HG02759 (cell line): ENCODE data around the gene CCL1.
"Not testable (repeated sequence)": the region's sequence is repeated elsewhere in the genome, so short reads cannot be mapped to it uniquely, and the experiment has no call there.

ENCODE experiments used
- ATAC-seq: cut with Tn5 transposase; IDR thresholded peaks from one replicate; pipeline ENCODE4 v1.9.1; 2021; ENCODE audit warnings: mild to moderate bottlenecking, moderate library complexity; ENCODE audit not compliant: unreplicated experiment

Gene CCL1

DNA sequence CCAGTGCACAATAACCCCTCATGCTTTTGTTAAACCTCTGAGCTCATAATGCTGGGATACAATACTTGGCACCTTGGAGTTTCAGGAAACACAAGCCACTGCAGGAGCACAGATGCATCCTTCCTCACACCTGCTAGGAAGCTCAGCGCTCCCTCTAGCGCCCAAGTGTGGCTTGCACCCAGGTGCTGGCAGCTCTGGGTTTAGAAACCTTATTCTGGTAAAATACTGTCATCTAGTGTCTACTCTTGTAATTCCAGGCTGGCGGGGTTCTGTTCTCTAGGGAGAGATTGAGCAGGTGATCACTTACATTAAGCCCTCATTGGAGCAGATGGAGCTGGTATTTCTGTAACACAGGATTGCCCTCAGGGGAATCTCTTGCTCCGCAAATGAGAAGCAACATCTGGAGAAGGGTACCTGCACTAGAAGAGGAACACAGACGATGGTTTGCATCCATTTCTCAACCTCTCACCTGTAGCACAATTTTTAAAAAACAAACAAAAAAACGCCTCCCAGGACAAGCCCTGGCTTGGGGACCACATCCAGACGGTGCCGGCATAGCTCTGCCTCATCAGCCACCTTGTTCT is 1.5 kb downstream of the CCL1 start:
- peak; percentile 71 for ATAC-seq

DNA sequence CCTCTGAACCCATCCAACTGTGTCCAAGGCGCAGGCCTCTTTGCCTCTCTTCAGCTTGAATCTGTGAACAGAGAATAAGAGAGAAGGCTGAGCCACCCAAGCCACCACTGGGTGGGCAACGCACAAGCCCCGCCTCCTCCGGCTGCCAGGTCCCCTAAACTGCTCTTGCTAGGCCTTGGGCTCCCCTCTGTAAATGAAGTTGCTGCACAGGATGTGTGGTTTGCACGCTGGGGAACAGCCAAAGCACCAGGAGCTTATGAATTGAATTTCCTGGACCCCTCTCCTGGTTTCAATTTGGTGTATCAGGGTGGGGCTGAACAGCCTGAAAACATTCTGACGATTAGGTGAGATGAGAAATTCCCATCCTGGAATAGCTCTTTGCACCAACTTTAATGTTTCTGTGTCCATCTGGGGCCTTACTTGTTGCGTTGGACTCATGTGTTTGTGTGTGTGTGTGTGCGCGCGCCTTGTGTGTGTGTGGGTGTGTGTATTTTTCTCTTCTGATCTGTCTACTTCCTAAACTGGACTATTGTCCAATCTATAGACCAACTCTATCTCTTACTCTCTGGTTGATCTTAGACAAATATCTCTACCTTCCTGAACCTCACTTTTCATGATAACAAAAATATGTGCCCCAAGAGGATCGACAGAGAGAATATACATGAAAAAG is 2.3 kb downstream of the CCL1 start:
- no peak for ATAC-seq

DNA sequence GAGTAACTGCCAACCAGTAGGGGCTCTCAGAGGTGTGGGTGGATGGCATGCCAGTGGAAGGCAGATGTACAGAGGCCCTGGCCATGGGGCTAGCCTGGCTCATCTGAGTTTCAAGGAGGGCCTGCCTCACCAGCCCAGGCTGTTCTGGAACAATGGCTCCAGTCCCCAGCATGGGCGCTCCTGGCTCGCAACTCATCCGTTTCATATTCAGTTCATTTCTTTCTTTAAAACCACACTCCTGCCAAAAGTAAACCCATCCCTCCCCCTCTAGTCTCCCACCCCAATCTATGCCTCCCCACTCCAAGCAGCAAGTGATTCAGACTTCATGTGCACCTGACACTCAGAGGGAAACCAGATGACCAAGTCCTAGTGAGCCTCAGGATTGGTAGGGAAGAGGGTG is 4.4 kb downstream of the CCL1 start:
- ATAC-seq: no peak

DNA sequence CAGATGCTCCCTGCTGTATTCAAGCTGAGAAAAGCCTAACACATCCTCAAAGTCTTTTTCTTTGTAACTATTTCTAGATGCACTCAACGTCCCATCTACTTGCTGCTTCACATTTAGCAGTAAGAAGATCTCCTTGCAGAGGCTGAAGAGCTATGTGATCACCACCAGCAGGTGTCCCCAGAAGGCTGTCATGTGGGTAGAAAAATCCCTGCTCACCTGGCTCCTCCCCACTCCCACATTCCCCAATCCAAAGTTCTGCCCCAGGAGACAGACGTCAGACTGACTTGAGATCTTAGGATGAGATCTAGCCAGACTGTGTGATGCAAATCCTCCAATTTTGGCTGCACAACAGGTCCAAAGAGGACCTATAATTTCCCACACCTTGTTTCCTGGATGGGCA is 5.6 kb downstream of the CCL1 start:
- ATAC-seq: no peak

DNA sequence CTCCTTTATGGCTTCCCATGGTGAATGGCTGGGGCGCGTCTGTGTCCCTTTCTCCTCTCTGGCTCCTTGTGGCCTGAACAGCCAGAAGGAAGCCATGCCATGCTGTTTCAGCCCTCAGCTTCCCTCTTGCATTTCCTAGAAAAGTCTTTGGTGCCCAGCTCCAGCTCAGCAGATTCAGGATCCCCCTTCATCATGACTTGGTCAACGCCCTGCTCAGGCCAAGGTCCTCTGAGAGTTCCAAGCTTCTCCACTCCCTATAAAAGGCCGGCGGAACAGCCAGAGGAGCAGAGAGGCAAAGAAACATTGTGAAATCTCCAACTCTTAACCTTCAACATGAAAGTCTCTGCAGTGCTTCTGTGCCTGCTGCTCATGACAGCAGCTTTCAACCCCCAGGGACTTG is 6.8 kb downstream of the CCL1 start, which contains the start of gene CCL13:
TSS of gene CCL13 (plus strand) at position 287 of the 400 bp plus-strand sequence. CDS start at position 334, 47 bp downstream.
- ATAC-seq: no peak

DNA sequence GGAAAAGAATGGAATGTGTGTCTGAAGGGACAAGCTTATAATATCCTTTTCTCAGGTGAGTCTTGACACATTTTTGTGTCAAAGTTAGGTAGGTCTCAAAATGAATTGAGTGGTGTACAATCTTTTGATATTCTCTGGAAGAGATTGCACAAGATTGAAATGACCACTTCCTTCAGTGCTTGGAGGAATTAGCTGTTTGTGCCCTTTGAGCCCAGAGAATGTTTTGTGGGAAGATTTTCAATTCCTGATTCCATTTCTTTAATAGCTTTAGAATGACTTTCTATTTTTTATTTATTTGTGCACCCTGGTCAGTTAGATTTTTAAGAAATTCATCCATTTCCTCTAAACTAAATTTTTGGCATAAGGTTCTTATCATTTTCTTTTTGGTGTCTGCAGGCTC is 8.4 kb downstream of the CCL1 start:
- no peak for ATAC-seq

DNA sequence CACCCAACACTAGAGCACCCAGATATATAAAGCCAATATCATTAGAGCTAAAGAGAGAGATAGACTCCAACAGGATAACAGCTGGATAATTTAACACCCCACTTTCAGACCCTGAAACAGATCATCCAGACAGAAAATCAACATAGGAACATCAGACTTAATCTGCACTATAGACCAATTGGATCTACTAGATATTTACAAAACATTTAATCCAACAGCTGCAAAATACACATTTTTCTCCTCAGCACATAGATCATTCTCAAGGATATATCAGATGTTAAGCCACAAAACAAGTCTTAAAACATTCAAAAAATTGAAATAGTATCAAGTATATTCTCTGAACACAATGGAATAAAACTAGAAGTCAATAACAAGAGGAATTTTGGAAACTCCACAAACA is 10.8 kb downstream of the CCL1 start:
- ATAC-seq: no peak

DNA sequence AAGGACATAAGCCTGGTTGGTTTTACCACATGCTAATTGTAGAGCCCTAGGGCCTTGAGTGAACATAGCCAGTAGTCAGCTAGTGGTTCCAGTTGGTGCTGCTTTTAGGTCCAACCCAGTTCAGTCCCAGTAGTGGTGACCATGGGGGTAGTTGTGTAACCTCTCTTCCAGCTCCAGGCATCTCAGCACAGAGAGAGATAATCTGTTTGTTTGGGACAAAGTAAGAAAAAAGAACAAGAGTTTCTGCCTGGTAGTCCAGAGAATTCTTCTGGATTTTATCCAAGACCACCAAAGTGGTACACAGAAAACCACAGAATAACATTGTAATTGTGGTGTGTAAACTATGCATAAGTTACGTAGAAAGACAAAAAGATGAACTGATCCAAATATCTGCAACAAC is 11.9 kb downstream of the CCL1 start:
- no peak for ATAC-seq

DNA sequence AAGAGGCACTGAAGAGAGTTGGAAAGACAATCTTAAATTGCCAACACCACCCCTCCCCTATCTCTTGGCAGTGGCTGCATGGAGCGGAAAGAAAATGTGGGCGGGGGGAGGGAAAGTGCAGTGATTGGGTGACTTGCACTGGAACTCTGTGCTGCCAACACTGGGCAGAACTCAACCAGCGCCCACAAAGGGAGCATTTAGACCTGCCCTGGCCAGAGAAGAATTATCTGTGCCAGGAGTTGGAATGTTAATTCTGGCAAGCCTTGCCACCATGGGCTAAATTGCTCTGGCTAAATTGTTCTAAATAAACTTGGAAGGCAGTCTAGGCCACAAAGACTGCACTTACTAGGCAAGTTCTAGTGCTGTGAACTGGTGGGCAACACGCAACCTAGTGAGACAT is 13.3 kb downstream of the CCL1 start:
- ATAC-seq: no peak

DNA sequence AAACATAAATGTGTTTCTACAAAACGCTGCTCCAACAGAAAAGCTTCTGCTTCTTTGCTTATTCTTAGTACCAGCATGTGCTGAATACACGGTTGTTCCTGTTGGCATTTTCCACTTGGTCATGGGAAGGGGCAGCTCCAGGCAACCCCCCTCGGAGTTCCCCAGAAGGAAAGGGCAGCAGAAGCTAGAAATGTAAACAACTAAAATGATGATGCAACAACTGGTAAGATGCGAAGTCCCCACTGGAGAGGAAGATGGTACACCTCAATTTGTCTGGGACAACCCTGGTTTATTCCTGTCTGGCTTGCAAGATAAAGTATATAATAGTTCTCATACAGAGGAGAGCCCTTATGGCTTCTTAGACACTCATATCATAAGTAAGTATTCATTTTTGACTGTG is 16.0 kb downstream of the CCL1 start:
- ATAC-seq: no peak

DNA sequence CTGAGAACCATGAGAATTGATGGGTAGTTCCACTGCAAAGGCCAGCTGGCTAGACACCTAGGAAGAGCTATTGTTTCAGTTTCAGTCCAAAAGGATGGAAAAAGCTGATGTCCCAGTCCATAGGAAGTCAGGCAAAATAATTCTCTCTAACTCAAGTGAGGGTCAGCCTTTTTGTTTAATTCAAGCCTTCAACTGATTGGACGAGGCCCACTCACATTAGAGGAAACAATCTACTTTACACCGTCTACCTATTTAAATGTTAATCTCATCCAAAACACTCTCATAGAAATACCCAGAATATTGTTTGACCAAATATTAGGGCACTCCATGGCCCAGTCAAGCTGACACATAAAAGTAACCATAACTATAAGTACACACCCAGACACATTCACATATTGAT is 21.1 kb downstream of the CCL1 start:
- ATAC-seq: no peak

DNA sequence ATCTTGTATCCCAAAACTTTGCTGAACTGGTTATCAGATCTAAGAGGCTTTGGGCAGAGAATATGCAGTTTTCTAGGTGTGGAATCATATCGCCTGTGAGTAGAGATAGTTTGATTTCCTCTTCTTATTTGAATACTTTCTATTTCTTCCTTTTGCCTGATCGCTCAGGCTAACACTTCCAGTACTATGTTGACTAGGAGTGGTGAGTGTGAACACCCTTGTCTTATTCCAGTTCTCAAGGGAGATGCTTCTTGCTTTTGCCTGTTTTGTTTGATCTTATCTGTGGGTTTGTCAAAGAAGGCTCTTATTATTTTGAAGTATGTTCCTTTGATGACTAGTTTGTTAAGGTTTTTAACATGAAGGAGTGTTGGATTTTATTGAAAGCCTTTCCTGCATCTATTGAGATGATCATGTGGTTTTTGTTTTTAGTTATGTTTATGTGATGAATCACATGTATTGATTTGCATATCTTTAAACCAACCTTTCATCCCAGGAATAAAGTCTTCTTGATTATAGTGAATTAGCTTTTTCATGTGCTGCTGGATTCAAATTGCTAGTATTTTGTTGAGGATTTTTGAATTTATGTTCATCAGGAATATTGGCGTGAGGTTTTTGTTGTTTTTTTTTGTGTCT is 23.8 kb downstream of the CCL1 start:
- ATAC-seq: no peak

DNA sequence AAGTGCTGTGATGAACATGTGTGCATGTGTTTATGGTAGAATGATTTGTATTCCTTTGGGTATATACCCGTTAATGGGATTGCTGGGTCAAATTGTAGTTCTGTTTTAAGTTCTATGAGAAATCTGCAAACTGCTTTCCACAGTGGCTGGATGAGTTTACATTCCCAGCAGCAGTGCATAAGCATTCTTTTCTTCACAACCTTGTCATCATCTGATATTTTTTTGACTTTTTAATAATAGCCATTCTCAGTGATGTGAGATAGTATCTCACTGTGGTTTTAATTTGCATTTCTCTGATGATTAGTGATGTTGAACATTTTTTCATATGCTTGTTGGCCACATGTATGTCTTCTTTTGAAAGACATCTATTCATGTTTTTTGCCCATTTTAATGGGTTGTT is 25.3 kb downstream of the CCL1 start:
- ATAC-seq: no peak

DNA sequence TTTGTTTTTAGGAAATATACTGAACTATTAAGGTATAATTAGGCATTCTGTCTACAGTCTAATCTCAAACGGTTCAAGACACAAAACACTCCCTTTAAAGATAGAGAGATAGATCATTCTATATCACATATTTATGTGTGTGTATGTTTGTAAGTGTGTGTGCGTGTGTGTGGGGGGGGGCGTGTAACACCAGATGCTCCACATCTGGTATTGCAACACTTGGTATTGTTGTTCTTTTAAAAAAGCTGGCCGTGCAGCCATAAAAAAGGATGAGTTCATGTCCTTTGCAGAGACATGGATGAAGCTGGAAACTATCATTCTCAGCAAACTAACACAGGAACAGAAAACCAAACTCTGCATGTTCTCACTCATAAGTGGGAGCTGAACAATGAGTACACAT is 35.5 kb downstream of the CCL1 start:
- not testable (repeated sequence) for ATAC-seq

DNA sequence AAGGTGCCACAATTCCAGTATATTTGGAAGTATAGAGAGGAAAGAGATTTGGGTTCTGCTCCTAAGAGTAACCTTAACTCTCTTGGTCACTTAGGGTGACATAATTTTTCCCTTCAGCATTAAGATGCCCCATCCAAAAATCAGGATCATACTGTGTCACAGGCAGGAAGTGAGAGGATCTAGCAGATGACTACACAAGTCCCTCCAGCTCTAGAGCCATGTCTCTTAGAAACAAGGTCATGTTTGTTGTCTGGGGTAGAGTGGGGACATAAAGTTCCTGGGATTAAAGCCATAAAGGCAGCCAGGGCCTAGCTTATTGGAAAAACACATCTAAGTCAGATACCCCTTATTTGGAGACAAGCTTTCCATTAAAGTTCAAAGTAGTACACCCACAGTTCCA is 41.1 kb downstream of the CCL1 start:
- ATAC-seq: no peak

DNA sequence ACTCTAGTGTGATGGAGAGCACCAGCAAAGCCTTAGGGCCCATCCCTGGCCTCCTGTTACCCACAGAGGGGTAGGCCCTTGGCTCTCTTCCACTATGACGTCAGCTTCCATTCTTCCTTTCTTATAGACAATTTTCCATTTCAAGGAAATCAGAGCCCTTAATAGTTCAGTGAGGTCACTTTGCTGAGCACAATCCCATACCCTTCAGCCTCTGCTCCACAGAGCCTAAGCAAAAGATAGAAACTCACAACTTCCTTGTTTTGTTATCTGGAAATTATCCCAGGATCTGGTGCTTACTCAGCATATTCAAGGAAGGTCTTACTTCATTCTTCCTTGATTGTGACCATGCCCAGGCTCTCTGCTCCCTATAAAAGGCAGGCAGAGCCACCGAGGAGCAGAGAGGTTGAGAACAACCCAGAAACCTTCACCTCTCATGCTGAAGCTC is 44.0 kb downstream of the CCL1 start, which contains the start of gene CCL8:
TSS of gene CCL8 (plus strand) at position 397 of the 445 bp plus-strand sequence. CDS start 67 bp downstream, outside the sequence.
- no peak for ATAC-seq

DNA sequence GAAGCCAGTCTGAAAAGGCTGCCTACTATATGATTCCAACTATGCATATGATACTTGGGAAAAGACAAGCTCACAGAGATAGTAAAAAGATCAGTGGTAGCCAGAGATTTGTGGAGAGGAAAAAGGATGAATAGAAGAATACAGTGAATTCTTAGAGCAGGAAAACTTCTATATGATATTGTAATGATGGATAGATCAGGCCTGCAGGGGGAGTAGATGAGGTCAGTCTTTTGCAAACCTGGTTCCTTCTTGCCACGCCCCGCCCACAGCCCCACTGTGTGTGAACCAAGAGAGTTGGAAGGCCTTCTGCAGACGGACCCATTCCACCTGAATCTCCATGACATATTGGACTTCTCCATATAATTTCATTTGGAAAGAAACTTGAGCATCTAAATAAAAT is 44.6 kb downstream of the CCL1 start:
- ATAC-seq: no peak

DNA sequence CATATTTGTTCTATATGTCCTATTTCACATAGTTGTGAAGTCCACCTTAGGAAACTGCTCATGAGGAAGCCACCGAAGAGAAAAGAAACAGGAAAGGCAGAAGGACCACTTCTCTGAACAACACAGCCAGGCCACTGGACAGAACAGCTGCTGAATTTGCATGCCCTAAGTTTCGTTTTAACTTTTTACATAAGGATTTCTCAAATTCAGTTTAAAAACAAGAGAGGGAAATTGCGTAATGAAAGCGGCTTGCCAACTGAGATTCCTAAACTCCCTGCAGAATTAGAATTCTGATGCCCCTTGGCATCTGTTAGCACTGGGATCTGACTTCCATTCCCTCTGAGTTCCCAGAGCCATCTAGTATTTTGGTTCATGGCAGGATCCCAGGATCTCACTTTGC is 48.8 kb downstream of the CCL1 start:
- no peak for ATAC-seq

DNA sequence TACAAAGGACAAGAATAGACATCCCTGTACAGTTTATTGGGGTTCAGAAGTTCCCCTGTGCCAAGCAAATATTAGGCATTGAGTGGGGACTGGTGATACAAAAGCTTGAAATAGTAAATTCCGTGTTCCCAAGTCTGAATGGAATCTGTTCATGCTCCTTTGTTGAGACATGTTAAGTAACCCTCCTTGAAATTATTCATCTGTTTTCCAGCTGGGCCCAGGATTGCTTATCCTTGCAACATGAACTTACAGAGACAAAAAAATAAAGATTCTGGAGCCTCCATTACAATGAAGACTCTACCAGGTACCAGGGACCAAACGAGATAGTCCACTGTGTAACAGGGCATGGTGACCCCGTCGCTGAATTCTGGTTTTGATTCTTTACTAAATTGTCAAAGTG is 49.9 kb downstream of the CCL1 start:
- no peak for ATAC-seq

DNA sequence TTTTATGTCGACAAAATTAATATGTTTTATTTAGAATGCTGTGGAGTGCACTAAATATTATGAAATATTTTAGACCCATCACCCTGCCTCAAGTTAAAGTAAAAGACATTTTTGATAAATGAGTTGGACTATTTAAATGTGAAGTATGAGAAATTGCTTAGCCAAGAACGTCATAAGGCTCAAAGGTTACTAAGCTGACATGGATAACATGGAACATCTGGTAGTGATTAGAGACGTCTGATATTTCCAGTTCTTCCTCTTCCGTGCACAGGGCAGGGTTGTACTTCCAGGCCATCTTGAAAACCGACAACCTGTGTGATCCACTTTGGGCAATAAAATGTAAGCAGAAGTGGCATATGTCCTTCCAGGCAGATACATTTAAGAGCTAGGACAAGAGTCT is 51.0 kb downstream of the CCL1 start:
- ATAC-seq: no peak

DNA sequence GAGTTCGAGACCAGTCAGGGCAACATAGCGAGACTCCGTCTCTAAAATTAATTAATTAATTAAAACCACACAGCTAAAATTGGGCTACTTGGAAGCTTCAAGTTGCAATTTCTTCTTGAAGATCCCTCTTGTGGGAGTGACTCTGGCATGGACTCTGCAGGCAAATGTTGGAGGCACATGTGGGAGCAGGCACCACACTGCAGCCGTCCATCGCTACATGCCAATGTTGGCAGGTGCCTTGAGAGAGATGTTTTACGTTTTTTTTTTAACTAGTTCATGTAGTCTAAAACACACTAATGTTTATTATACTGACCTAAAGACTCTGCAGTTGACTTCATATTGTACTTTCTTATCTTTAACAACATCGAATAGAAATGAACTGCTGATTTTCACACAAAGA is 51.7 kb downstream of the CCL1 start:
- ATAC-seq: no peak
